Inflammatory macrophage treated with lipopolysaccharide for 4 hours (primary cell): ENCODE measurements around the gene CARD14.
A peak's percentile ranks its signal among the peaks of the same experiment; 100 is the strongest.

ENCODE experiments used
- DNase-seq: peaks from one replicate; pipeline ENCODE4 v3.0.0-alpha.2; 2020

Gene CARD14

GRCh38 chr17:80212962-80213642, 43.3 kb downstream of the CARD14 start:
- DNase-seq: peak; percentile 89

- no peak for DNase-seq
Observed at GRCh38 chr17:80213643-80213975, 43.8 kb downstream of the CARD14 start.

- no peak for DNase-seq
Observed at GRCh38 chr17:80214012-80214877, 44.4 kb downstream of the CARD14 start.

DNA sequence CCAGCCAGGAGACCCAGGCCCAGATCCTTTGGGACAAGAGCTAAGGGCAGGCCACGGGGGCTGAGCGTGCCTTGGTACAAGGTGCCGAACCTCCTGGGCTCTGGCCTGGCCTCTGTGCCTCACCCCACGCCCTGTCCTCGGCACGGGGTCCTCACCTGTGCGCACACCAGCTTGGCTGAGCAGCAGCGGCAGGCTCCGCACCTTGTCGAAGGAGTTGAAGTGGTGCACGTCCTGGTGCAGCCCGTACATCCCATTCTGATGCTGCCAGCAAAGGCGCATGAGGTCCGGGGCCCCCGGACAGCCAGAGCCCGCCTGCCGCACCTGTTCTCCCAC, 45.0 kb downstream of the CARD14 start:
- no peak for DNase-seq

GRCh38 chr17:80216473-80217456, 46.9 kb downstream of the CARD14 start:
- no peak for DNase-seq

DNA sequence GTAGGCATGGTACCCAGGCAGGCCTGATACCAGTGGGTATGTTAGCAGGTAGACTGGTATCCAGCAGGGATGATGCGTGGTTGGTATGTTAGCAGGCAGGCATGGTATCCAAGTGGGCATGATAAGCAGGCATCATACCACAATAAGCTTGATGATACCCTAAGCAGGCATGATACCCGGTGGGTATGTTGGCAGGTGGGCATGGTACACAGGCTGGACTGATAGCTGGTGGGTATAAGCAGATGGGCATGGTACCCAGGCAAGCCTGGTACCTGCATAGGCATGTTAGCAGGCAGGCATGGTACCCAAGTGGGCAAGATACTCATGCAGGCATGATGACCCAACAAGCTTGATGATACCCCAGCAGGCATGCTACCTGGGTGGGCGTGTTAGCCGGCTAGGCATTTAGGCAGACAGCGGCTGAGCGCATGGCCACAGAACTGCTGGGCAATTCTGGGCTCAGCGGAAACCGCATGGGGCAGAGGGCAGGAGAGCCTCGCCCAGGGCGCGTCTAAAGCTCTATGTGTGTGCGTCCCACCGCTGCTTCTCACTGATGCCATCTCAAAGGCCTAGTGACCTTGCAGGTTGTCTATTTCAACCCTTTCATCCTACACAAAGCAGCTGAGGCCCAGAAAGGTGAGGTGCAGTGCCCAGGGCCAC, 48.0 kb downstream of the CARD14 start:
- DNase-seq: no peak

DNA sequence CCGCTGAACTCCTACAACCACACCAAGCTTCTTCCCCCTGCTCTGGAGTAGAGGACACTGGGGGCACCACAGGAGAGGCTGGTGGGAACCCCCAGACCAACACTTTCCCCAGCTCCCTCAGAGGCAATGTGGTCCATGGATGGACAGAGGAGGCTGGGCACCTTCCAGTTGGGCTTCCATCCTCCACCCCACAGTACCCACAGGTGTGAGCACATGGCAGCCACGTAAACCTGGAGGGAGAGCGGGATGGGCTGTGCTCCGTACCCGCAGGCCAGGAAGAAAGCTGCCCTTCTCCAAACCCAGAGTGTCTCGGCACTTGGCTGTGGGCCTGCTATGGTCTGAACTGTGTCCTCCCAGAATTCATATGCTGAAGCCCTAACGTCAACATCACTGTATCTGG, 48.6 kb downstream of the CARD14 start:
- no peak for DNase-seq

DNA sequence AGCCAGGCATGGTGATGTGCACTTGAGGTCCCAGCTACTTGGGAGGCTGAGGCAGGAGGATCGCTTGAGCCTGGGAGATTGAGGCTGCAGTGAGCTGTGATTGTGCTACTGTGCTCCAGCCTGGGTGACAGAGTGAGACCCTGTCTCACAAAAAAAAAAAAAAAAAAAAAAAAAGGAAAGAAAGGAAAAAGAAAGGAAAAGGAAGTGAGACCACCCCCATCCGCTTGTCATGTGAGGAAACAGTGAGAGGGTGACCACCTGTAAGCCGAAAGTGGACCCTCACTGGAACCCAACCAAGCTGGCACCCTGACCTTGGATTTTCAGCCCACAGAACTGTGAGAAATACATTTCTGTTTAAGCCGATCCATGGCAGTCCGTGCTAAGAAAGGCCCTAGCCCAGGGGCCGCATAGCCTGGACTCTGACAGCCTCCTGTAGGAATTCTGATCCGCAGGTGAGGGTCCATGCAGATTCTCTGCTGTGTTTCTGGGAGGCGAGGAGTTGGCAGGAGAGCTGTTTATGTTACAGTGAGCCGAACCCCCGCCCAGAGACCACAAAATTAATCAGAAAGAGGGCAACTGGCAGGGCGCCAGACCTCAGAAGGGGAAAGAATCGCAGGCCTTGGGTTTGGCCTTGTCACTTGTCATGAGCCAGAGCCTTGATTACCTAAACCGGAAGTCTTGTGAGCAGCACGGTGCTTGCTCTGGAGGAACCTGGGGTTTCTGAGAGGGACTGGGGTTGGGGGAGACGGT, 49.4 kb downstream of the CARD14 start:
- DNase-seq: peak; percentile 94

DNA sequence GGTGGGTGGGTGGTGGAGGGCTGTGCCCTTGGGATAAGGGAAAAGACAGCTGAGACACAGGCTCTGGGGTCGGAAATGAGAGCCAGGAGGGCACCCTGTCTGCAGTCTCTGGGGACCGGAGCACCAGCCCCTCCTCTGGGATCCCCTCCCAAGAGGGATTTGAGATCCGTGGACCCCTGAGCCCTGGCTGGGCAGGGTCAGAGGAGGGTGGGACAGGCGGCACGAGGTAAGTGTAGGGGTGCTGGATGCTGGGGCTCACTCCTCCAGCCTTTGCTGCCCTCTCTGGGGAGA, 49.9 kb downstream of the CARD14 start:
- no peak for DNase-seq

- peak; percentile 70 for DNase-seq
Observed at GRCh38 chr17:80220054-80220735, 50.4 kb downstream of the CARD14 start, which contains the start of the genes SGSH and SLC26A11. SGSH (minus strand) TSS chr17:80220333; CDS start chr17:80220313, 20 bp downstream. SLC26A11 (plus strand) TSS chr17:80220427; CDS start chr17:80221561, 1,134 bp downstream.

DNA sequence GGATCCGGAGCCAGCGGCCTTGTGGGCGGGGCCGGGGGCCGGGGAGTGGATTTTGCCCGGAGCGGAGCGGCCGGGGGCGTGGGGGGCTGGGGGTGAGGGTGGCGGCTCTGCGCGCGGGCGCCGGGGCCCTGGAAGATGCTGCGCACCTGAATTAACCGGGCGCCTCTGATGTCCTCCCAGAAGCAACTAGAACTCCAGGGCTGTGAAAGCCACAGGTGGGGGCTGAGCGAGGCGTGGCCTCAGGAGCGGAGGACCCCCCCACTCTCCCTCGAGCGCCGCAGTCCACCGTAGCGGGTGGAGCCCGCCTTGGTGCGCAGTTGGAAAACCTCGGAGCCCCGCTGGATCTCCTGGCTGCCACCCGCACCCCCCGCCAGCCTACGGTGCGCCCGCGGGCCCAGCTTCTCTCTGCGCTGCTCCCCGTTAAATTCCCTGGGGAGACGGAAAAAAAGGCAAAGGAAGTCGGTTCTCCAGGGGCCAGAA, 50.9 kb downstream of the CARD14 start:
- DNase-seq: no peak

- DNase-seq: no peak
Observed at GRCh38 chr17:80221351-80222105, 51.7 kb downstream of the CARD14 start.

DNA sequence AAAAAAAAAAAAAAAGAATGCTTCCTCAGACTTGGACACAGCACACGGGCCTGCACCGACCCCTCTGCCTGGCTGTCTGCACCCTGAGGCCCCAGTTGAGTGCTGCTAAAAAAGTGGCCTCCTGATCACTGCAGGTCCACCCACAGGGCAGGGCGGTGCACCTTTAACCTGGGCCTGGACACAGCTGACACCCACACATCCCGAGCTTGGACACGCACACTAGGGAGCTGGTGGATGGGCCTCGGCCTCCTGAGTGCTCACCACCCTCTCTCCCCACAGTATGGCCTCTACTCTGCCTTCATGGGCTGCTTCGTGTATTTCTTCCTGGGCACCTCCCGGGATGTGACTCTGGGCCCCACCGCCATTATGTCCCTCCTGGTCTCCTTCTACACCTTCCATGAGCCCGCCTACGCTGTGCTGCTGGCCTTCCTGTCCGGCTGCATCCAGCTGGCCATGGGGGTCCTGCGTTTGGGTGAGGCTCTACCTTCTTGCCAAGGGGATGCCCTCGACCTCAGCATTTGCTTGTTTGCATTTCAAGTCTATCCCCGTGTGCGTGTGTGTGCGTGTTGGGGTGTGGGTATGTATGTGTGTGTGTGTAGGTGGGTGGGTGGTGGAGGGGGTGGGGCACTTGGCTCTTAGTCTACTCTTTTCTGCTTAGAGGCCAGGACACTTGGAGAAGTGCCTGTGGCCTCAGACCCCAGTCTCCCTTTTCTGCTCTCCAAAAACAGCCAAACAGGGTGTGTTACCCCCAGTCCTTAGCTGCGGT, 52.7 kb downstream of the CARD14 start:
- DNase-seq: no peak

GRCh38 chr17:80223142-80223815, 53.4 kb downstream of the CARD14 start:
- no peak for DNase-seq

DNA sequence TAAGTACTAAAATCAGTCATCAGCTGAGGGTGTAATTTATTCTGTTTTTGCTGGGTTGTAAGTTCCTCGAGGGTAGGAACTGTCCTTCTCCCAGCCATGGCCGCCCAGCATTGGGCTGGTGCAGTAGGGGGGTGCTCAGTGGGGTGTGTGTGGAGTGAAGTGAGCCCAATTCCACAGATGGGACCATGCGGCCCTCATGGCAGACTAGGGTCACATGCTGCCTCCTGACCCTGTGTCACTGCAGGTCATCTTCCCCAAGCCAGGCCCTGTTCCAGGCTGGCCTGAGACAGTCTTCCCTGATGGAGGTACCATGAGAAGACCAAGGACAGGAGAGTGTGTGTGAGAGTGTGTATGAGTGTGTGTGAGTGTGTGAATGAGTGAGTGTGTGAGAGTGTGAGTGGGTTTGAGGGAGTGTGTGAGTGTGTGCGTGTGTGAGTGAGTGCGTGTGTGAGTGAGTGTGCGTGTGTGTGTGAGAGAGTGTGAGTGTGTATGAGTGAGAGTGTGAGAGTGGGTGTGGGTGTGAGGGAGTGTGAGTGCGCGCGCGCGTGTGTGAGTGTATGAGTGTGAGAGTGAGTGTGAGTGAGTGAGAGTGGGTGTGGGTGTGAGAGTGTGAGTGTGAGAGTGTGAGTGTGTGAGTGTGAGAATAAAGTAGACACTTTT, 54.1 kb downstream of the CARD14 start:
- DNase-seq: no peak

GRCh38 chr17:80224683-80225082, 54.9 kb downstream of the CARD14 start:
- DNase-seq: no peak

- no peak for DNase-seq
Observed at GRCh38 chr17:80225230-80225629, 55.4 kb downstream of the CARD14 start.

DNA sequence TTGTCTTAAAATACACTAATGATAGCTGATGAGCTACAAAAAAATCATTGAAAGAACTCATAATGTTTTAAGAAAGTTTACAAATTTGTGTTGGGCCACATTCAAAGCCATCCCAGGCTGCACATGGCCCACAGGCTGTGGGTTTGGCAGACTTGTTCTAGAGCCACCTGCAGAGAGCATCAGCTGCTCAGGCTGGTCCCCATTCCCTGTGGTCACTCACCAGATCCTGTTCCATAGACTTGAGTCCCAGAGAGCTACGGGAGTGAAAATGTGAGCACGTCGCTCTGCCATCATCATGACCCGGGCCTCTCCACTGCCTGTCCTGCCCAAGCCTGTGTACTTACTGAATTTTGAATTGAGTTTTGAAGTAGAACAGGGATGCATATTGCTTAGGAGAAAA, 57.3 kb downstream of the CARD14 start:
- DNase-seq: no peak

GRCh38 chr17:80227666-80228065, 57.8 kb downstream of the CARD14 start:
- no peak for DNase-seq
